ENCODE results near the gene KRT16.
"Not testable (repeated sequence)": the region's sequence is repeated elsewhere in the genome, so short reads cannot be mapped to it uniquely, and the experiment has no call there.

Gene KRT16

GRCh38 chr17:41612376-41613160 is at the start of gene KRT16:
Gene KRT16, minus strand, starts transcription at chr17:41612767. Its CDS starts 79 bp downstream, at chr17:41612688.
- not testable (repeated sequence) for DNase-seq

- DNase-seq = no peak
These were observed 47.7 kb upstream of the KRT16 start for GRCh38 chr17:41660221-41660711.

- DNase-seq = no peak
These were observed 47.1 kb upstream of the KRT16 start for GRCh38 chr17:41659427-41660212.

- DNase-seq = peak; percentile 22
These were observed 46.3 kb upstream of the KRT16 start for GRCh38 chr17:41658846-41659245.

GRCh38 chr17:41657936-41658335 is 45.4 kb upstream of the KRT16 start:
- DNase-seq = no peak

GRCh38 chr17:41657176-41657754 is 44.7 kb upstream of the KRT16 start:
- no peak for DNase-seq

- no peak for DNase-seq
These were observed 43.9 kb upstream of the KRT16 start for GRCh38 chr17:41656249-41657023.

- no peak for DNase-seq
These were observed 43.1 kb upstream of the KRT16 start for GRCh38 chr17:41655611-41656111.

- DNase-seq = no peak
These were observed 42.4 kb upstream of the KRT16 start for GRCh38 chr17:41654678-41655607.

GRCh38 chr17:41653892-41654677 is 41.5 kb upstream of the KRT16 start:
- no peak for DNase-seq

- no peak for DNase-seq
These were observed 40.9 kb upstream of the KRT16 start for GRCh38 chr17:41653421-41653820.

- no peak for DNase-seq
These were observed 39.9 kb upstream of the KRT16 start for GRCh38 chr17:41652461-41652970.

- DNase-seq = no peak
These were observed 39.3 kb upstream of the KRT16 start for GRCh38 chr17:41651625-41652460.

GRCh38 chr17:41650794-41651624 is 38.4 kb upstream of the KRT16 start:
- DNase-seq = no peak

GRCh38 chr17:41649923-41650519 is 37.5 kb upstream of the KRT16 start:
- DNase-seq = no peak

GRCh38 chr17:41648411-41649195 is 36.0 kb upstream of the KRT16 start:
- DNase-seq = peak; percentile 88

GRCh38 chr17:41647940-41648410 is 35.4 kb upstream of the KRT16 start:
- peak; percentile 89 for DNase-seq

Data from hematopoietic multipotent progenitor cell treated with erythropoietin and hydrocortisone succinate and interleukin-3 and kit ligand, for 4 days (in vitro differentiated cells).